AG09319 (cell line): ENCODE measurements around the gene ARL10.
A peak's percentile ranks its signal among the peaks of the same experiment; 100 is the strongest.

Experiments used
- DNase-seq: peaks from one replicate; pipeline ENCODE4 v3.0.0-alpha.2; 2010; ENCODE audit warnings: low read depth; ENCODE audit errors: extremely low read depth
- CTCF ChIP-seq: IDR thresholded peaks from 2 replicates; pipeline ENCODE4 v1.5.1; 2011; ENCODE audit warnings: low read depth, mild to moderate bottlenecking, inconsistent platforms, low read length, moderate library complexity

Gene ARL10

GRCh38 chr5:176353533-176353932 lies 11.8 kb upstream of the ARL10 start:
- no peak for TF ChIP-seq CTCF
- no peak for DNase-seq

GRCh38 chr5:176355400-176356178 lies 9.7 kb upstream of the ARL10 start:
- DNase-seq = no peak
- no peak for TF ChIP-seq CTCF

DNA sequence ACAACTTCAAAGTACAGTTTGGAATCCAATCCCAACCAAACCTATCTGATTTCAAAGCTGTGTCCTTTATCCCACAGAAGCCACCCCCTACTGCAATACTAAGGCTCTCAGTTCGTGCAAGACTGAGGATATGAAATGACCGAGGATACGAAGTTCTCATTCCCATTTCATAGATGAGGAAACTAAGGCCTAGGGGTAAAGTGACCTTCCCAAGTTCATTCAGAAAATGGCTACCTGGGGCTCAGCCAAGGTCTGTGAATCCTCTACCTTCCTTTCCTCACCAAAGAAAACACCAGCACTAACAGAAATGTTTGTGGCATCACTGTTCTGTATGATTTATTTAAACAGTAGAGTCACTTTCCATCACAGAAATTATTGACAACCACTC lies 9.1 kb upstream of the ARL10 start:
- no peak for TF ChIP-seq CTCF
- no peak for DNase-seq

DNA sequence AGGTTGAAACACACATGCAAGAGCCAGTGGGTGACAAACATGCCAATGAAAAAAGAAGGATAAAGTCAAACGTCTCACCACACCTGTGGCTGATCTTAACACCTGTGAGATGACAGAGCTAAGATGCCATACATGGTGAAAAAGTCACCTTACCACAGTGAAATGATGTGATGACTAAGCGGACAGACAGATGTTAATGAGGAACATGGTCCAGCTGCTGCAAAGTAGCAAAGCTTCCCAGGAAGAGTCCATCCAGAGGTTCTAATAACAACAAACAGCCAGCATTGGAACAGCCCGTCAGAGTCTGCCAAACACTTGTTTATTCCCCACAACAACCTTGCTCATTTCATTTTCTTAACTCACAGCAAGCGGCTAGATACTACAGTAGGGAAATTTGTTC lies 5.6 kb upstream of the ARL10 start:
- no peak for DNase-seq
- TF ChIP-seq CTCF = no peak

DNA sequence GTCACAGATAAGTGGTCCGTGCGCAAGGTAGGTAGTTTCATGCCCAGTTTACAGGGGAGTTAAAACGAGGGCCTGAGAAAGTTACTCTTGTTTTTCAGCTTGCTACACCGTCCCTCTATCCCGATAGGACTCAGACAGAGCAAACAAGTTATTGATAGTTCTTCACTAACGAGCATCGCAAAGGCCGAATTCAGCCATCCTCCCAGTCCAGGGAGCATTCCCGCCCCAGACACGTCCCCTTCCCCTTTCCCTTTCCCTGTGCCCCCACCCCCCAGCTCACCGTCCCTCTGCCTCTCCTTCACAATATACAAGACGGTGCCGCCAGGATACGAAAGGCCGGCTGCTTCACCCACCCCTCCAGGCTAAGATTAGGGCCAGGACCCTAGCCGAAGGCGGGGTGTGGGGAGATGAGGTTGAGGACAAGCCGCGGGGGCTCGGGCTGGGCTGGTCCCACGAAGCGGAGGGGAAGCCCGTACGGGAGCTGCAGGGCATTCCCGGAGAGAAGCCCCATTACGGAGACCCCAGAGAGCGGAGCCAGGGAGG lies 4.3 kb upstream of the ARL10 start:
- no peak for TF ChIP-seq CTCF
- no peak for DNase-seq

- TF ChIP-seq CTCF = peak; percentile 22
Observed at GRCh38 chr5:176361437-176362232, 3.7 kb upstream of the ARL10 start, which contains the start of gene KIAA1191. Gene KIAA1191 (minus strand): TSS chr5:176361764. CDS start chr5:176359508, 2,256 bp downstream.

DNA sequence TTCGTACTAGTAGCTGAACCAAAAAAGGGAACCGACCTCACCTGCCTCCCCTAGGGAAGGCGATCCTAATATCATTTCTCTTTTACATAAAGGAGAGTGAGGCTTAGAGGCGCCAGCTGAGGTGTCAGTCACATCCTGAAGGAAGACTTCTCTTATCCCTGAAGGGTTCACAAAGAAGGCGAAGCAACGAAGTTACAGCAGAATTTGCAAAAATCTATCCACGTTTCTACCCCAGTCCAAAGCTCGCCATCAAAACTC lies 3.1 kb upstream of the ARL10 start:
- no peak for TF ChIP-seq CTCF
- DNase-seq = no peak

More at GRCh38 chr5:176361437-176362232, 3.7 kb upstream of the ARL10 start, which contains the start of gene KIAA1191:
- peak; percentile 70 for DNase-seq
